Measurements from ENCODE around the gene RND1.
A peak's percentile ranks its signal among the peaks of the same experiment; 100 is the strongest.
"Not testable (repeated sequence)": the region's sequence is repeated elsewhere in the genome, so short reads cannot be mapped to it uniquely, and the experiment has no call there.

The RND1 gene

GRCh38 chr12:48859607-48860006 lies 6.1 kb downstream of the RND1 start:
- no peak for TF ChIP-seq CTCF (IDR thresholded peaks at IDR 0.05; ENCODE audit: borderline replicate concordance, control extremely low read depth, extremely low read depth, insufficient read depth, missing control alignments)
- DNase-seq (ENCODE audit: low spot score), result no peak
- in situ Hi-C loops (cut with MboI; ENCODE audit: low sequenced_read_pairs, unreplicated experiment), result no loop called here

DNA sequence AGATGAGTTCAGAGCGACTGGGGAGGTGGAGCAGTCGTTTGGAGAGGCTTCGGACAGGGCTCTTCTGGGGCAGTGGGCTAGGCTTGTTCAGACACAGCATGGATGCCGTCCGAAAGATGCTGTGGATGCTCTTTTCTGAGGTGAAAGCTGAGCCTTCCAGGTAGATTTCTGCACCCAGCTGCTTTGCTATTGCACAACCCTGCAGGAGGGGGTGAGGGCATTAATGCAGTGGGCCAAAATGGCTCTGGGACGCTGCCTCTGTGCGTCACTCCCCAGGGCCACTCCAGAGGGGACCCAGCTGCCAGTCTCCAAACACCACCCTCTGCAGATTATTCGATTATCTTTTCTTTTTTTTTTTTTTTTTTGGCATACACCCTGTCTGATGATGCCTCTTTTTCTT lies 7.6 kb downstream of the RND1 start:
- in situ Hi-C loops (cut with MboI; ENCODE audit: low sequenced_read_pairs, unreplicated experiment), result no loop called here

DNA sequence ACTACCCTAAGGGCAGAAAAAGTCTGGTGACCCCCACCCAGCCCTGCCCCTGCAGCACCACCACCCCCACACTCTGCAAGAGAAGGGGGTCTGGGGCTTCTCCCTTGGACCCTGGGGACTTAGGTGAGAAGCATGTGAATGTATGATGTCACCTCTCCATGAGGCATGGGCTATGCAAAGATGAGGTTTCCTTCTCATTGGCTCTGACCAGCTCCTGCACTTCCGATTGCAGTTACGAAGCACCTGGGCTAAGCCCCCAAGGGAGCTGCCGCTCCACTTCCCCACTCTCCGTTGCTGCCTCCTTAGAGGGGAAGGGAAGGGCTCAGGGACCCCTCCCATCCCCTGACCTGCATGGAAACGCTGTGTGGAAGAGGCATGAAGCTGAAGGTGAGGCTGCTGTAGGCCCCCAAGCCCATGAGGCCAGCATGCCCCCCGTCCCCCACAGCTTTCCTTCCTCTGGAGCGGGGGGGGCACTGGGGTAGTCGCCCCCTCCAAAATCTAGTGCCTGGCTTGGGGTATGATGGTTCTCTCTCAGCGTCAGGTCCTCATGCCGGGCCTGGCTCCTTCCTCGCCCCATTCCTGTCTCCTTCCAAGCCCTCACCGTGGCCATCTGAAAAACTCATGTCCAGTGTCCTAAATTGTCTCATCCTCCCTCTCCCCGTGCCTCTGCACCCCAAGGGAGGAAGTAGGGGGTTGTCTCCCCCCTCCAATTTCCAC lies 8.2 kb downstream of the RND1 start:
- DNase-seq (ENCODE audit: low spot score), result peak; percentile 47
- TF ChIP-seq CTCF (IDR thresholded peaks at IDR 0.05; ENCODE audit: borderline replicate concordance, control extremely low read depth, extremely low read depth, insufficient read depth, missing control alignments), result no peak
- in situ Hi-C loops (cut with MboI; ENCODE audit: low sequenced_read_pairs, unreplicated experiment), result no loop called here

More for the DNA sequence above, 7.6 kb downstream of the RND1 start:
- no peak for TF ChIP-seq CTCF (IDR thresholded peaks at IDR 0.05; ENCODE audit: borderline replicate concordance, control extremely low read depth, extremely low read depth, insufficient read depth, missing control alignments)
- DNase-seq (ENCODE audit: low spot score), result no peak

DNA sequence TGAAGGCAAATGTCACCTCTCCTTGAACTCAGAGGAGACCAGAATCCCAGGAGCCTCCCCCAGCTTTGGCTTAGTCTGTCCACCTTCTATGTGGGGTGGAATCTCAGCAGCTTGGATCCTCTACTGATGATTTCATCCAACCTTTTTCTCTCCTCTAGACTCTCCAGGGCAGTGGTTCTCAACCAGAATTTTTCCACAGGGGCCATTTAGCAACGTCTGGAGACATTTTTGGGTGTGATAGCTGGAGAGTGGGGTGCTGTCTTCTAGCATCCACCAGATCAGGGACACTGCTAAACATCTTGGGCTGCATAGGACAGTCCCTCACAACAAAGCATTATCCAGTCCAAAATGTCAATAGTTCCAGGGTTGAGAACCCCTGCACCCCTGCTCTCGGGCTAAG lies 9.3 kb downstream of the RND1 start:
- no peak for DNase-seq (ENCODE audit: low spot score)
- TF ChIP-seq CTCF (IDR thresholded peaks at IDR 0.05; ENCODE audit: borderline replicate concordance, control extremely low read depth, extremely low read depth, insufficient read depth, missing control alignments), result no peak
- in situ Hi-C loops (cut with MboI; ENCODE audit: low sequenced_read_pairs, unreplicated experiment), result no loop called here

- DNase-seq (ENCODE audit: low spot score); in situ Hi-C loops (cut with MboI; ENCODE audit: low sequenced_read_pairs, unreplicated experiment): not testable (repeated sequence)
These were observed 10.7 kb downstream of the RND1 start for GRCh38 chr12:48854932-48855331.

- no peak for TF ChIP-seq CTCF (IDR thresholded peaks at IDR 0.05; ENCODE audit: borderline replicate concordance, control extremely low read depth, extremely low read depth, insufficient read depth, missing control alignments)
- in situ Hi-C loops (cut with MboI; ENCODE audit: low sequenced_read_pairs, unreplicated experiment), result no loop called here
- DNase-seq (ENCODE audit: low spot score), result no peak
These were observed 11.2 kb downstream of the RND1 start for GRCh38 chr12:48854488-48854887.

GRCh38 chr12:48852734-48853688 lies 12.7 kb downstream of the RND1 start:
- DNase-seq (ENCODE audit: low spot score), result peak; percentile 81
- TF ChIP-seq CTCF (IDR thresholded peaks at IDR 0.05; ENCODE audit: borderline replicate concordance, control extremely low read depth, extremely low read depth, insufficient read depth, missing control alignments), result peak; percentile 80
- in situ Hi-C loops (cut with MboI; ENCODE audit: low sequenced_read_pairs, unreplicated experiment), result no loop called here

Measured in GM13976 (cell line).